Measurements from ENCODE around the gene ETFB. TPM values are rescaled to one million over a fixed set of nuclear protein-coding genes. Genes with fewer than 3 reads are reported as not detected.

Gene ETFB
- total RNA-seq = 70.2 TPM

GRCh38 chr19:51365965-51366388, at the start of gene ETFB:
Gene ETFB, minus strand, starts transcription at chr19:51366388. Its CDS starts 62 bp downstream, at chr19:51366326.

GRCh38 chr19:51387924-51388389, 21.8 kb upstream of the ETFB start, which contains the start of gene LIM2:
Gene LIM2, minus strand, starts transcription at chr19:51387974. Its CDS starts 531 bp downstream, at chr19:51387443.

GRCh38 chr19:51372649-51373504, 6.7 kb upstream of the ETFB start, which contains the start of gene NKG7:
Gene NKG7, minus strand, starts transcription at chr19:51372654. Its CDS starts 119 bp downstream, at chr19:51372535.

GRCh38 chr19:51368366-51369282, 2.4 kb upstream of the ETFB start, which contains the start of gene CLDND2:
Gene CLDND2, minus strand, starts transcription at chr19:51369003. Its CDS starts 426 bp downstream, at chr19:51368577.

GRCh38 chr19:51341976-51342580, 24.1 kb downstream of the ETFB start, which contains the start of gene VSIG10L:
Gene VSIG10L, minus strand, starts transcription at chr19:51342139. Its CDS starts 15 bp downstream, at chr19:51342124.

GRCh38 chr19:51311351-51312257, 54.6 kb downstream of the ETFB start, which contains the start of gene IGLON5:
Gene IGLON5, plus strand, starts transcription at chr19:51311644. Its CDS starts 204 bp downstream, at chr19:51311848.

Other genes with a start within 250 kb of the ETFB start
- gene SIGLEC9, start 241.5 kb downstream of the ETFB start, total RNA-seq = 2.6 TPM
- 1.5 TPM for gene SIGLEC7, start 224.1 kb downstream of the ETFB start, total RNA-seq
- 3.9 TPM for gene CD33, start 141.3 kb downstream of the ETFB start, total RNA-seq
- gene SIGLECL1, start 115.3 kb downstream of the ETFB start, total RNA-seq = not detected
- 1.6 TPM for gene IGLON5, start 54.7 kb downstream of the ETFB start, total RNA-seq
- 1.5 TPM for gene VSIG10L, start 24.2 kb downstream of the ETFB start, total RNA-seq
- gene CLDND2, start 2.6 kb upstream of the ETFB start, total RNA-seq = not detected
- 7.2 TPM for gene NKG7, start 6.3 kb upstream of the ETFB start, total RNA-seq
- not detected for gene LIM2, start 21.6 kb upstream of the ETFB start, total RNA-seq
- 0.23 TPM for gene C19orf84, start 24.2 kb upstream of the ETFB start, total RNA-seq
- 2.4 TPM for gene SIGLEC10, start 51.3 kb upstream of the ETFB start, total RNA-seq
- 0.06 TPM for gene SIGLEC8, start 92.1 kb upstream of the ETFB start, total RNA-seq
- not detected for gene CEACAM18, start 112.2 kb upstream of the ETFB start, total RNA-seq
- gene SIGLEC12, start 135.4 kb upstream of the ETFB start, total RNA-seq = 0.12 TPM
- 0.18 TPM for gene SIGLEC6, start 165.3 kb upstream of the ETFB start, total RNA-seq
- gene ZNF175, start 204.9 kb upstream of the ETFB start, total RNA-seq = 9.9 TPM

Data from metanephros (tissue), 1 donor.